Measurements from ENCODE around the gene BPIFB4.

DNA sequence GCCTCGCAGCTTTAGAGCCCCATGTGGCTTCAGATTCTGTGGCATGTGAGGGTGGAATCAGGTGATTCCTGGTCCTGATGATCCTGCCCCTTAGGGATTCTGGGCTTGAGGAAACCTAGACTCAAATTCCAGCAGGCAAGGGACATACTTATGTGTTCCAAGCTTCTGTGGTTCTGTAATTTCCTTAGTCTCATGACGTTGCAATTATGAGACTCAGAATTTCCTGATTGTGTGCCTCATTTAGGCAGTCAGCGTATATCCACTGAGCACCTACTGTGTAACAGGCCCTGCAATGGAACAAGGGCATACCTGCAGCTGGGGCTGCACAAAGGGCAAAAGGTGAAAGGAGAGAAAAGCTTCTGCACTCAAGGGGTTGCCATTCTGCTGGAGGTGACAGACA, 11.6 kb upstream of the BPIFB4 start:
- TF ChIP-seq, protein P1, sequence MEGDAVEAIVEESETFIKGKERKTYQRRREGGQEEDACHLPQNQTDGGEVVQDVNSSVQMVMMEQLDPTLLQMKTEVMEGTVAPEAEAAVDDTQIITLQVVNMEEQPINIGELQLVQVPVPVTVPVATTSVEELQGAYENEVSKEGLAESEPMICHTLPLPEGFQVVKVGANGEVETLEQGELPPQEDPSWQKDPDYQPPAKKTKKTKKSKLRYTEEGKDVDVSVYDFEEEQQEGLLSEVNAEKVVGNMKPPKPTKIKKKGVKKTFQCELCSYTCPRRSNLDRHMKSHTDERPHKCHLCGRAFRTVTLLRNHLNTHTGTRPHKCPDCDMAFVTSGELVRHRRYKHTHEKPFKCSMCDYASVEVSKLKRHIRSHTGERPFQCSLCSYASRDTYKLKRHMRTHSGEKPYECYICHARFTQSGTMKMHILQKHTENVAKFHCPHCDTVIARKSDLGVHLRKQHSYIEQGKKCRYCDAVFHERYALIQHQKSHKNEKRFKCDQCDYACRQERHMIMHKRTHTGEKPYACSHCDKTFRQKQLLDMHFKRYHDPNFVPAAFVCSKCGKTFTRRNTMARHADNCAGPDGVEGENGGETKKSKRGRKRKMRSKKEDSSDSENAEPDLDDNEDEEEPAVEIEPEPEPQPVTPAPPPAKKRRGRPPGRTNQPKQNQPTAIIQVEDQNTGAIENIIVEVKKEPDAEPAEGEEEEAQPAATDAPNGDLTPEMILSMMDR (conservative IDR thresholded peaks at IDR 0.05; ENCODE audit: low read depth, low read length): no peak
- no peak for TF ChIP-seq EZH2 (IDR thresholded peaks at IDR 0.05; ENCODE audit: borderline replicate concordance, low read depth, low read length, poor library complexity, severe bottlenecking)
